ENCODE measurements around the gene LSAMP.

The LSAMP gene

GRCh38 chr3:116242825-116243224 is 202.5 kb downstream of the LSAMP start:
- no peak for DNase-seq (ENCODE audit: low read depth, low spot score)
- H3K4me3 ChIP-seq (ENCODE audit: low read depth, low read length), result no peak overlapping the region
- ChIA-PET CTCF (no interaction called here), POLR2A (no interaction called here)
- TF ChIP-seq CTCF (IDR thresholded peaks at IDR 0.05; ENCODE audit: insufficient read depth, low read length, missing control alignments), result no peak

GRCh38 chr3:116241677-116242076 is 203.6 kb downstream of the LSAMP start:
- CTCF ChIA-PET, result no interaction called here
- TF ChIP-seq CTCF (IDR thresholded peaks at IDR 0.05; ENCODE audit: insufficient read depth, low read length, missing control alignments), result no peak
- POLR2A ChIA-PET, result no interaction called here
- DNase-seq (ENCODE audit: low read depth, low spot score), result no peak
- no peak overlapping the region for H3K4me3 ChIP-seq (ENCODE audit: low read depth, low read length)

GRCh38 chr3:116240261-116240660 is 205.0 kb downstream of the LSAMP start:
- H3K4me3 ChIP-seq (ENCODE audit: low read depth, low read length), result no peak overlapping the region
- POLR2A ChIA-PET, result no interaction called here
- no peak for DNase-seq (ENCODE audit: low read depth, low spot score)
- CTCF ChIA-PET, result no interaction called here
- no peak for TF ChIP-seq CTCF (IDR thresholded peaks at IDR 0.05; ENCODE audit: insufficient read depth, low read length, missing control alignments)

- POLR2A ChIA-PET, result no interaction called here
- CTCF ChIA-PET, result no interaction called here
- H3K4me3 ChIP-seq (ENCODE audit: low read depth, low read length), result no peak overlapping the region
- no peak for TF ChIP-seq CTCF (IDR thresholded peaks at IDR 0.05; ENCODE audit: insufficient read depth, low read length, missing control alignments)
- no peak for DNase-seq (ENCODE audit: low read depth, low spot score)
Observed at GRCh38 chr3:116238846-116239565, 206.3 kb downstream of the LSAMP start.

GRCh38 chr3:116233711-116234357 is 211.5 kb downstream of the LSAMP start:
- ChIA-PET CTCF (no interaction called here), POLR2A (no interaction called here)
- no peak for DNase-seq (ENCODE audit: low read depth, low spot score)
- no peak for TF ChIP-seq CTCF (IDR thresholded peaks at IDR 0.05; ENCODE audit: insufficient read depth, low read length, missing control alignments)
- H3K4me3 ChIP-seq (ENCODE audit: low read depth, low read length), result no peak overlapping the region

- CTCF ChIA-PET, result no interaction called here
- no peak overlapping the region for H3K4me3 ChIP-seq (ENCODE audit: low read depth, low read length)
- DNase-seq (ENCODE audit: low read depth, low spot score), result no peak
- POLR2A ChIA-PET, result no interaction called here
- TF ChIP-seq CTCF (IDR thresholded peaks at IDR 0.05; ENCODE audit: insufficient read depth, low read length, missing control alignments), result no peak
Observed at GRCh38 chr3:116230431-116231020, 214.8 kb downstream of the LSAMP start.
